NCI-H526 treated with DMSO at 0.1 percent for 48 hours (cell line): ENCODE measurements around the gene COX10.

Experiments used
- DNase-seq: peaks from one replicate; lab custom pipeline; 2025; lab: John Stamatoyannopoulos, UW

Gene COX10

GRCh38 chr17:14070344-14070984 lies 1.2 kb downstream of the COX10 start:
- no peak for DNase-seq

- DNase-seq, result no peak
Measured at GRCh38 chr17:14072881-14073280, 3.6 kb downstream of the COX10 start.

DNA sequence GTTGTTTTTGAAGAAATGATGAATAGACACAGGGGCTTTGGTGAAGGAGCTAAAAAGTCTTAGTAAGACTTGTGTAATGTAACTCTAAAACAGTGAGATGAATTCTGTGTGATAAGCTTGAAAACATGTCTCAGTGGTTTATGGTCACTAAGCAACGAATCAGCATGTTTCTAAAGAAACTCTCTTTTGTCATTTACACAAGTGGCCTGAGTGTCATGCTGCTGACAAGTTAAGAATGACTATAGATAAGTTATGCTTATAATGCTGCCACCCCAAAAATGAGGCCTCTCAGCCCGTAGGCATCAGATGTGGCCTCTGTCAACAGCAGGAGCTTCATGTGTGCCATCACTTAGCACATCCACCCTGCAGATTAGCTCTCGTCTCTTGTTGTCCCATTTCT lies 8.7 kb downstream of the COX10 start:
- DNase-seq, result no peak

DNA sequence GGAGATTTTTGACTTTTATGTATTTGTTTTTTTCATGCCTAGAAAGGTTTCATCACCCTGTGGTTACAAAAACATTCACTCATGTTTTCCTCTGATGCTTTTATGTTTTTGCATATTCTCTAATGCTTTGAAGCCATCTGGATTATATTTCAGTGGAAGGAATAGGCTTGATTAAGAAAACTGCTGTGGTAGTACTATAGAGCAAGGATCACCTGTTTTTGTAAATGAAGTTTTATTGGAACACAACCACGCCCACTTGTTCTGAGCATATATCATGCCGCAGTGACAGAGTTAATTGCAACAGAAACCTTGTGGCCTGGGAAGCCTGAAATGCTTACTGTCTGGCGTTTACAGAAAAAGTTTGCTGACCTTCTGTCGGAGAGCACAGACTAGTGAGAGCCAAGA lies 11.5 kb downstream of the COX10 start:
- DNase-seq, result no peak

GRCh38 chr17:14082848-14083247 lies 13.5 kb downstream of the COX10 start:
- no peak for DNase-seq

DNA sequence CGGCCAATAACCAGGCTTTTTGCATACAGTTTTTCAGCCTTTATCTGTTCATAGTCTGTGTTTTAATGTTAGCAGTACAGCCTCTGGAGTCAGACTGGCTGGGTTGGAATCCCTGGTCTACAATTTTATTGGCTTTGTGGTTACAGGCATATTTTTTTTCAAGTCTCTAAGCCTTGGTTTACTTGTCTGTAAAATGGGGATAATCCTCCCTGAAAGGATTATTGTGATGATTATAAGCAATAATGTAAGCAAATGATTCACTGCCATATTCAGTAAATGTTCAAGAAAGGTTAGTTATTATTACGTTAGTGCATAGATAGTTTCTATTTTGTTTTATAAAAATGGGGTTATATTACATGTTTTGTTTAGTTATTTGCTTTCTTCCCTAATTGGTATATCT lies 15.7 kb downstream of the COX10 start:
- no peak for DNase-seq

- no peak for DNase-seq
Measured at GRCh38 chr17:14086189-14086588, 16.9 kb downstream of the COX10 start.

GRCh38 chr17:14089179-14089578 lies 19.9 kb downstream of the COX10 start:
- no peak for DNase-seq

- no peak for DNase-seq
Measured at GRCh38 chr17:14091367-14091766, 22.1 kb downstream of the COX10 start.

DNA sequence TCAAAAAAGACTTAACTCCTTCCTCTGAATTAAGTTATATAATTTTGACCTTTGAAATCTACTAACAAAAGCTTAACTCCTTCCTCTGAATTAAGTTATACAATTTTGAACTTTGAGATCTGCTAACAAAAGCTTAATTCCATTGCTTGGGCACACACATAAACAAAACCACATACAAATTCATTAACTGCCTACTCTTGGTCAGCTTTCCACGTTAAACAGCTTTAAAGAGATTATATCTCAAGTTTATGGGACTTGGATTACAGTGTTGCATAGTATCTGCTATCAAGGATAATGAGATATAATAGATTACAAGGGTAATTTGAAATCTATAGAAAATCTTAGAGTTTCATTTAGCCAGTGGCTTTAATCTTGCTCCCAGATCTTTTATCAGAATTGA lies 23.5 kb downstream of the COX10 start:
- no peak for DNase-seq

GRCh38 chr17:14094676-14095601 lies 25.6 kb downstream of the COX10 start:
- no peak for DNase-seq

GRCh38 chr17:14095631-14096030 lies 26.3 kb downstream of the COX10 start:
- no peak for DNase-seq

- no peak for DNase-seq
Measured at GRCh38 chr17:14098246-14098645, 28.9 kb downstream of the COX10 start.

DNA sequence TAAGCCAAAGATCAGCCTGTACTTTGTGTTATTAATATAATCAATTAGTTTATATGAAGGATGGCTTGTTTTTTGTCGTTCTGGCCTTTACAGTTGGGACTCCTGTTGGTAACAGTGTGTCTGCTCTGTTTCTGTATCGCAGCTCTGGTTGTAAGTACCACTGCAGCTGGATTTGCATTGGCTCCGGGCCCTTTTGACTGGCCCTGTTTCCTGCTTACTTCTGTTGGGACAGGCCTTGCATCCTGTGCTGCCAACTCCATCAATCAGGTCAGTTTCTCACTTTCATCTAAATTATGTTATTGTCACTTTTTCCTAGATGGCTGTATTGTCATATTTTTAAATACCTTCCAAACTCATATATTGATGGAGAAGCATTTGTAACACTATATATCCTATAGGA lies 32.7 kb downstream of the COX10 start:
- DNase-seq, result no peak

DNA sequence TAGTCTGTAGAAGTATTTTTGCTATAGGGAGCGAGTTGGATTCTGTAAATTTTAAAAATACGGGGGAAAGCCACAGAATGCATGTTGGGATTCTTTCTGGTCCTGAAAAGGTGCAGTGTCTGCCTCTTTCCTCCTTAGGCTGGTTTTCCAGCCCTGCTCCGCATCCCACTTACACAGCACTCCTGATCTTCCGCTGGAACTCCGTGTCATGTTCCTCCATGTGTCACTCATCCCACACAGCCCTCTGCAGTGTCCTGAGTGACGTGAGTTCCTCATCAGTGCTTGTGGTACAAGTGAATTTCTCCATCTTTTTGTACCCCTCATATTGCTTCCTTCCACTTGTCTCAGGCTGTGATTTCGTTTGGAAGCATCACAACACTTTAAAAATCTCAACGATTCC lies 34.5 kb downstream of the COX10 start:
- no peak for DNase-seq

- DNase-seq, result no peak
Measured at GRCh38 chr17:14104734-14105133, 35.4 kb downstream of the COX10 start.

- no peak for DNase-seq
Measured at GRCh38 chr17:14107889-14108288, 38.6 kb downstream of the COX10 start.

GRCh38 chr17:14112407-14112806 lies 43.1 kb downstream of the COX10 start:
- no peak for DNase-seq

DNA sequence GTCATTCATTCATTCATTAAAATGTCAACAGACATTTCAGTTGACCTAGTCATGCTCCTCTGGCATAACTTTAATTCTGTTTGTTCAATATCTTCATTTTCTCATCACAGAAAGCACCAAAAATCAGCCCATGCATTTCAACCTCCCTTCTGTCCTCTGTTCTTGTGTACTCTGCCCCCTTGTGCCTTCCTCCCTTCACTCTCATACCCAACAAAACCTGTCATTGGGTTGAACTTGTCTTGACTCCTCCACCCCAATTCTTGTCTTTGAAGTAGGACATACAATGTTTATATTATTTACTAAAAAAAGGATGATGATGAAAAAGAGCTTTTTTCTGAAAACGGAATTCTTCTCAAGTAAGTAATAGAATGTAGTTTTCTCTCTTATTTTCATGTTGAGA lies 43.8 kb downstream of the COX10 start:
- DNase-seq, result no peak

DNA sequence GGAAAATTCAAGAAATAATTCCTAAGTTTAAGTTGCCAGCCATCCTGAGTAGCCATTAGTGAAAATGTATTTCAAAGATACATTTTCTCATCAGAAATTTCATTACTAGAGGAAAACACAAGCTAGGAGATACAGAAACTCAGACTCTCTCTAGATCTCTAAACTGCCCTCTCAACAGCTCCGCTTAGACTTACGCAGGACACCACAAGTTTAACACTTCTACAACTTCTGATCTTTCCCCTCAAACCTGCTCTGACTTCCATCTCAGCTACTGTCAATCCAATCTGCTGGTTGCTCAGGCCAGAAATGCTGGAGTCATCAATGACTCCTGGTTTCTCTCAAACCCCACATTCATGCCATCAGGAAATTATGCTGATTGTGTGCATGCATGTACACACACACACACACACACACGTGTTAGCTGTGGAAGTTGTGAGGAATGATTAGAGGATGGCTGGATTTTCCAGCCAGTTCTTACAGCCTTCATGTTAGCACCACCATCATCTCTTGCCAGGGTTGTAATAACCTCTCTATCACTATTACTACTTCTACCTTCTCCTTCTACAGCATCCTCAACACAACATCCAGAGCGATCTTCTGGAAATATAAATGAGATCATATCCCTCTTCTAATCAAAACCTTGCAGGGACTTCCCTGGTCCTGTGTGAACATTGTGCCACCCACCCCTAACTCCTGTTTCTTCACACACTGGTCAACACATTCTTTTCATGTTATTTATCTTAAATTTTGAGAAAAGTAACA lies 47.1 kb downstream of the COX10 start:
- no peak for DNase-seq

DNA sequence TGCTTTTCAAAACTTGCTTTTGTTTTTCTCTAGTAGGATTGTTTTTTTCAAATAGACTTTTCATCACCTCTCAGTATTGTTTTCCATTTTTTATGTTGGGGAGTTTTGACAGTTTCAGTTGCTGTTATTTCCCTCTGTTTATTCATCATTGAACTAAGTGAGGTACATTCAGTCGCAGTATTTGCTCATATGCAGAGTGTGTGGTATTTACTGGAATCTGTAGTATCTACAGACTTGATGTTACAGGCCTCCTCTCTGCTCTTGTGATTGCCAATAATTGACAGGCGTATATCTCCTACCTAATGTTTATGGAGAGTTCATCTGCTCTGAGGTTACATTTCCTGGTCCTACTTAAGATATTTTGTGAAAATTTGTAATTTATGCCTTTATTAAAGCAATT lies 49.6 kb downstream of the COX10 start:
- no peak for DNase-seq

DNA sequence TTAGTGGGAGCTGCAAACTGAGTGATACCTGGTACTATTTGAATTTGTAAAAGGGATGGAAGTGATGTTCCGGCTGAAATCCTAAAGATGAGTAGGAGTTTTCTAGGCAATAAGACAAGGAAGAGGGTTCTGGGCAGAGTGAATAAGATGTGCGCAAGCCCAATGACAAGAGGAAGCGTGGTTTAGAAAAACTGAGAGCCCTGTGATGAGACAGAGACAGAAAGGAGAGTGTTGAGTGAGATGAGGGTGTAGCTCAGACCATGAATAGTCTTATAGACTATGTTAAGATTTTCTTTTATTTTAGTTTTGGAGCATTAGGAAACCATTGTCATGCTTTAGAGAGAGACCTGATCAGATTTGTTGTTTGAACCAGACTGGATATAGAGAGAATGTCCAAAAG lies 50.2 kb downstream of the COX10 start:
- no peak for DNase-seq

GRCh38 chr17:14121952-14122351 lies 52.6 kb downstream of the COX10 start:
- no peak for DNase-seq
